Esophagus squamous epithelium (tissue), 5 donors: Measurements from ENCODE around the gene ST3GAL3. TPM values are rescaled to one million over a fixed set of nuclear protein-coding genes. Genes with fewer than 3 reads are reported as not detected.

ENCODE experiments used
- DNase-seq: peaks from one replicate; lab custom pipeline; 2025; lab: John Stamatoyannopoulos, UW
- H3K27ac ChIP-seq, 4 donors: fragments of 200-600 bp; sonication (generic); one replicate each; pipeline ENCODE4 v1.5.1; 2016 to 2019; ENCODE audit warnings: mild to moderate bottlenecking in 1 of 4
- H3K27me3 ChIP-seq, 4 donors: fragments of 200-600 bp; sonication (generic); 1 replicate in 3 of 4; 2 replicates in 1 of 4; pipeline versions ENCODE4 v1.5.1 to v1.6.0; 2017 to 2021; ENCODE audit warnings: antibody characterized with exemption in 1 of 4
- H3K36me3 ChIP-seq, 3 donors: fragments of 200-600 bp; sonication (generic); one replicate each; pipeline ENCODE4 v1.5.1; 2016 to 2019
- H3K4me1 ChIP-seq, 3 donors: fragments of 200-600 bp; sonication (generic); one replicate each; pipeline ENCODE4 v1.5.1; 2017 to 2019
- H3K4me3 ChIP-seq, 4 donors: fragments of 200-600 bp; sonication (generic); 1 replicate in 3 of 4; 2 replicates in 1 of 4; pipeline ENCODE4 v1.5.1; 2016 to 2019; ENCODE audit warnings: mild to moderate bottlenecking in 2 of 4, moderate library complexity in 1 of 4
- H3K9me3 ChIP-seq, 3 donors: fragments of 200-600 bp; sonication (generic); one replicate each; pipeline ENCODE4 v1.5.1; 2016 to 2019
- POLR2A ChIP-seq, 4 donors: fragments of 450-650 bp; IDR thresholded peaks; one replicate each; pipeline ENCODE4 v1.6.1; 2017; ENCODE audit warnings: antibody characterized with exemption in 4 of 4, mild to moderate bottlenecking in 4 of 4, moderate library complexity in 3 of 4
- WGBS, 2 donors: methylation state at CpG; one replicate each; pipeline ENCODE4 v1.1.5; 2018; 5-methylcytosine and 5-hydroxymethylcytosine counted together
- intact Hi-C: fragments of 100-400 bp; cut with DNase I; formaldehyde crosslinking; loops from one replicate; pipeline ENCODE4 v1.15.0; 2022
- total RNA-seq, 4 donors: library from RNA; depleted of rRNA; stranded (reverse); fragments of >200 nt; gene quantifications; one replicate each; pipeline ENCODE4 v1.1.0, GENCODE V29; 2016
- TF ChIP-seq, protein P1 (sequence below), 6 experiments: fragments of 450-650 bp in 4 of 6; fragments of 200-600 bp in 2 of 6; sonication (generic) in 2 of 6; IDR thresholded peaks; one replicate each; pipeline ENCODE4 v1.5.1; 2016 to 2019; ENCODE audit warnings: antibody characterized with exemption in 6 of 6, mild to moderate bottlenecking in 4 of 6, moderate library complexity in 4 of 6
- donor health status: DM: yes; HTN: yes; CAD: no.

The ST3GAL3 gene
- total RNA-seq, 4 donors from 2014 or later: 2.8 to 10.7 (median 7.1) TPM

DNA sequence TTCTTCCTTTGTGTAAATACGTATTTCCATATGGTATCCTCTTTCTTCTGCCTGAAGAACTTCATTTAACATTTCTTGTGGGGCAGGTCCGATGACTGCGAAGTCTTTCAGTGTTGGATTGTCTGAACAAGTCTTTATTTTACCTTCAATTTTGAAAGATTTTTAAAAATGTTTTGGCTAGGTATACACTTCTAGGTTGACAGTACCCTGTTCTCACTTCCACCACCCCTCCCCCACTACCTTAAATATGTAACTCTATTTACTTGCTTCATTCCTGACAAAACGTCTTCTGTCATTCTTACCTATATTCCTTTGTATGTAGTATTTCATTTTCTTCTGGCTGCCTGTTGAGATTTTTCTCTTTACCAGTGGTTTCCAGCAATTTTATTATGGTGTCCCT is 140.5 kb downstream of the ST3GAL3 start:
- no peak overlapping the region for H3K4me3 ChIP-seq
- no peaks in the 10 kb centered on the region for H3K27me3 ChIP-seq
- intact Hi-C loops: no loop called here
- WGBS, 2 donors: 73 to 81% methylated on average over 4 of the region's 4 CpGs
- H3K36me3 ChIP-seq: peaks cover 0 to 7% (median 0%) of the 10 kb centered on the region in 3 donors
- no peak for DNase-seq
- TF ChIP-seq, protein P1, sequence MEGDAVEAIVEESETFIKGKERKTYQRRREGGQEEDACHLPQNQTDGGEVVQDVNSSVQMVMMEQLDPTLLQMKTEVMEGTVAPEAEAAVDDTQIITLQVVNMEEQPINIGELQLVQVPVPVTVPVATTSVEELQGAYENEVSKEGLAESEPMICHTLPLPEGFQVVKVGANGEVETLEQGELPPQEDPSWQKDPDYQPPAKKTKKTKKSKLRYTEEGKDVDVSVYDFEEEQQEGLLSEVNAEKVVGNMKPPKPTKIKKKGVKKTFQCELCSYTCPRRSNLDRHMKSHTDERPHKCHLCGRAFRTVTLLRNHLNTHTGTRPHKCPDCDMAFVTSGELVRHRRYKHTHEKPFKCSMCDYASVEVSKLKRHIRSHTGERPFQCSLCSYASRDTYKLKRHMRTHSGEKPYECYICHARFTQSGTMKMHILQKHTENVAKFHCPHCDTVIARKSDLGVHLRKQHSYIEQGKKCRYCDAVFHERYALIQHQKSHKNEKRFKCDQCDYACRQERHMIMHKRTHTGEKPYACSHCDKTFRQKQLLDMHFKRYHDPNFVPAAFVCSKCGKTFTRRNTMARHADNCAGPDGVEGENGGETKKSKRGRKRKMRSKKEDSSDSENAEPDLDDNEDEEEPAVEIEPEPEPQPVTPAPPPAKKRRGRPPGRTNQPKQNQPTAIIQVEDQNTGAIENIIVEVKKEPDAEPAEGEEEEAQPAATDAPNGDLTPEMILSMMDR (IDR thresholded peaks at IDR 0.05): no peak
- no peak for TF ChIP-seq POLR2A (IDR thresholded peaks at IDR 0.05)
- H3K27ac ChIP-seq: no peak overlapping the region
- H3K4me1 ChIP-seq: peaks cover 0 to 1% (median 0%) of the 10 kb centered on the region in 3 donors
- no peaks in the 10 kb centered on the region for H3K9me3 ChIP-seq

DNA sequence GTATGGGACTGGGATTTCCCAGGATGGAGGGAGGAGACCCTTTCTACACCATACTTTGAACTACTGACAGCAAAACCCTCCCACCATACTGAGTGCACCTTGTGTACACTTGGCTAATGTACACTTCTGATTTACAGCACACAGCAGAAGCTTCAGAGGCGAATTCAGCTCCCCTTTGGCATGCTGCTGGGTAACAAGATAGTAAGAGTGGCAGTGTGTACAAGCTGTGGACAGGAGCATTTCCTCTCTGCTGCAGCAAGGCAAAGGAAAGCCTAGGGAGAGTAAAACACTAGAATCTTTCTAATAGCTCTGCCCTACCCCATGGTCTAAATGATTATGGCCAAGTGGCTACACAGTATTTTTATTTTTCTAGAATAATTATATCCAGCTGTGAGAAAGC is 142.3 kb downstream of the ST3GAL3 start:
- no peaks in the 10 kb centered on the region for H3K9me3 ChIP-seq
- H3K27ac ChIP-seq: no peak overlapping the region
- H3K27me3 ChIP-seq: no peaks in the 10 kb centered on the region
- no peak overlapping the region for H3K4me3 ChIP-seq
- H3K4me1 ChIP-seq: peaks cover 0 to 11% (median 7%) of the 10 kb centered on the region in 3 donors
- H3K36me3 ChIP-seq: no peaks in the 10 kb centered on the region
- TF ChIP-seq, protein P1 (IDR thresholded peaks at IDR 0.05): no peak
- TF ChIP-seq POLR2A (IDR thresholded peaks at IDR 0.05): no peak
- intact Hi-C loops: no loop called here
- DNase-seq: no peak
- WGBS, 2 donors: 77 to 83% methylated on average over 1 of the region's 1 CpG

- H3K36me3 ChIP-seq: no peaks in the 10 kb centered on the region
- H3K27ac ChIP-seq: no peak overlapping the region
- no peak for DNase-seq
- H3K4me3 ChIP-seq: no peak overlapping the region
- no peaks in the 10 kb centered on the region for H3K27me3 ChIP-seq
- no peaks in the 10 kb centered on the region for H3K9me3 ChIP-seq
- H3K4me1 ChIP-seq: peaks cover 0 to 11% (median 7%) of the 10 kb centered on the region in 3 donors
- TF ChIP-seq POLR2A (IDR thresholded peaks at IDR 0.05): no peak
- TF ChIP-seq, protein P1 (IDR thresholded peaks at IDR 0.05): no peak
- 83 to 91% methylated on average over 1 to 8 of the region's 8 CpGs for WGBS, 2 donors
- intact Hi-C loops: no loop called here
Measured at GRCh38 chr1:43850591-43851233, 143.4 kb downstream of the ST3GAL3 start.

- WGBS, 2 donors: 87 to 95% methylated on average over 12 to 17 of the region's 17 CpGs
- Histone ChIP-seq H3K27me3 (no peaks in the 10 kb centered on the region), H3K4me3 (no peak overlapping the region), H3K9me3 (no peaks in the 10 kb centered on the region), H3K27ac (no peak overlapping the region), H3K36me3 (no peaks in the 10 kb centered on the region), H3K4me1 (peaks cover 0 to 11% (median 7%) of the 10 kb centered on the region in 3 donors)
- intact Hi-C loops: no loop called here
- no peak for DNase-seq
- TF ChIP-seq POLR2A (IDR thresholded peaks at IDR 0.05): no peak
- TF ChIP-seq, protein P1 (IDR thresholded peaks at IDR 0.05): no peak
Measured at GRCh38 chr1:43851561-43852338, 144.4 kb downstream of the ST3GAL3 start.
